GM12878 (cell line): ENCODE data around the gene RINL. TPM values are rescaled to one million over a fixed set of nuclear protein-coding genes. Genes with fewer than 3 reads are reported as not detected.

Source experiments
- ATAC-seq: fragments of 200-7000 bp; cut with Tn5 transposase; 3 replicates; pipeline ENCODE4 v1.9.1; 2020; ENCODE audit warnings: mild to moderate bottlenecking, moderate library complexity
- BruUV-seq: library from RNA; stranded (reverse); fragments of 400-500 nt; replicated peaks from 2 replicates; lab custom pipeline; 2021; lab: Mats Ljungman, UMichigan
- CTCF ChIA-PET: fragments of 300-600 bp; sonication (Branson Sonifier 250); formaldehyde crosslinking; extraction: SDS; loops from one replicate; lab custom pipeline; 2021; ENCODE audit warnings: inconsistent platforms; lab: Yijun Ruan, JAX
- POLR2A ChIA-PET: fragments of 350-600 bp; formaldehyde crosslinking; extraction: SDS; loops from one replicate; lab custom pipeline; 2021; ENCODE audit warnings: inconsistent platforms; lab: Charles Lee
- RAD21 ChIA-PET: fragments of 300-600 bp; sonication (Branson Sonifier 250); formaldehyde crosslinking; loops from one replicate; lab custom pipeline; 2023; ENCODE audit warnings: antibody characterized with exemption; ENCODE audit not compliant: unreplicated experiment; lab: Charles Lee
- SMC1A ChIA-PET: fragments of 300-600 bp; sonication (Branson Sonifier 250); formaldehyde crosslinking; loops from one replicate; lab custom pipeline; 2023; ENCODE audit not compliant: unreplicated experiment, uncharacterized antibody; lab: Charles Lee
- DNase-seq: peaks from one replicate; pipeline ENCODE4 v3.0.0-alpha.2; 2011; ENCODE audit warnings: low read depth, low spot score
- FAIRE-seq: peaks from 3 replicates; lab custom pipeline; 2011; peaks lifted over from hg19 to GRCh38; lab: Jason Lieb, UNC
- H2AFZ ChIP-seq: 2 replicates; pipeline ENCODE4 v1.6.0; 2011; ENCODE audit warnings: low read depth, low read length, control low read depth; ENCODE audit not compliant: control insufficient read depth
- H3K27ac ChIP-seq: 2 replicates; pipeline ENCODE4 v1.5.1; 2011; ENCODE audit warnings: control low read depth; ENCODE audit not compliant: control insufficient read depth, insufficient read depth
- H3K27me3 ChIP-seq, 2 experiments: replicated peaks in 1 of 2; 2 replicates each; pipeline versions ENCODE4 v1.6.0 to v1.6.1; 2011; ENCODE audit warnings: low read length in 1 of 2; ENCODE audit not compliant: control insufficient read depth in 2 of 2, insufficient read depth in 2 of 2
- H3K36me3 ChIP-seq, 2 experiments: 2 replicates each; pipeline ENCODE4 v1.5.1; 2011; ENCODE audit warnings: low read length in 1 of 2; ENCODE audit not compliant: control insufficient read depth in 2 of 2, insufficient read depth in 2 of 2
- H3K4me1 ChIP-seq: 2 replicates; pipeline ENCODE4 v1.6.1; 2011; ENCODE audit warnings: mild to moderate bottlenecking, low read length, moderate library complexity, mixed read lengths; ENCODE audit not compliant: control insufficient read depth, insufficient read depth
- H3K4me2 ChIP-seq: 2 replicates; pipeline ENCODE4 v1.6.0; 2011; ENCODE audit warnings: control low read depth; ENCODE audit not compliant: control insufficient read depth, insufficient read depth
- H3K4me3 ChIP-seq: fragments of 200-600 bp; sonication (generic); 2 replicates; pipeline ENCODE4 v1.5.1; 2016
- H3K79me2 ChIP-seq: 2 replicates; pipeline ENCODE4 v1.6.0; 2011; ENCODE audit warnings: low read length; ENCODE audit not compliant: control insufficient read depth, insufficient read depth
- H3K9ac ChIP-seq: 2 replicates; pipeline ENCODE4 v1.8.0; 2011; ENCODE audit warnings: low read length, control low read depth, mixed read lengths; ENCODE audit not compliant: control insufficient read depth, insufficient read depth
- H3K9me3 ChIP-seq: replicated peaks from 3 replicates; pipeline ENCODE4 v1.5.1; 2011; ENCODE audit warnings: mild to moderate bottlenecking, low read length; ENCODE audit not compliant: control insufficient read depth, insufficient read depth
- H4K20me1 ChIP-seq: 2 replicates; pipeline ENCODE4 v1.6.0; 2011; ENCODE audit not compliant: control insufficient read depth, insufficient read depth
- CBX3 ChIP-seq: fragments of 200-600 bp; sonication (generic); IDR thresholded peaks from 2 replicates; pipeline ENCODE4 v1.6.1; 2016; ENCODE audit warnings: low read depth, borderline replicate concordance
- EP300 ChIP-seq, 2 experiments: fragments of 150-350 bp in 1 of 2; IDR thresholded peaks; 2 replicates each; pipeline ENCODE4 v1.6.1; 2011 to 2012; ENCODE audit warnings: low read depth in 2 of 2, low read length in 2 of 2, borderline replicate concordance in 1 of 2, improper control_type of control experiment in 1 of 2, inconsistent platforms in 1 of 2; ENCODE audit not compliant: control insufficient read depth in 1 of 2
- IKZF2 ChIP-seq, 2 experiments: fragments of 450-650 bp; IDR thresholded peaks; 2 replicates each; pipeline ENCODE4 v1.6.1; 2017; ENCODE audit warnings: mild to moderate bottlenecking in 2 of 2, moderate library complexity in 2 of 2
- JUND ChIP-seq: IDR thresholded peaks from 2 replicates; pipeline ENCODE4 v1.6.1; 2012; ENCODE audit warnings: low read depth, mild to moderate bottlenecking, low read length, improper control_type of control experiment, moderate library complexity
- RBBP5 ChIP-seq: fragments of 200-600 bp; sonication (generic); conservative IDR thresholded peaks from 2 replicates; pipeline ENCODE4 v1.6.1; 2016
- SIN3A ChIP-seq: IDR thresholded peaks from 2 replicates; pipeline ENCODE4 v1.6.1; 2012; ENCODE audit warnings: low read depth, low read length, improper control_type of control experiment
- SMC3 ChIP-seq: IDR thresholded peaks from 2 replicates; pipeline ENCODE4 v1.6.1; 2011; ENCODE audit warnings: low read length, improper control_type of control experiment, borderline replicate concordance
- WRNIP1 ChIP-seq: IDR thresholded peaks from 2 replicates; pipeline ENCODE4 v1.6.1; 2011; ENCODE audit warnings: low read depth, low read length, improper control_type of control experiment, borderline replicate concordance
- YBX1 ChIP-seq: fragments of 450-650 bp; IDR thresholded peaks from 2 replicates; pipeline ENCODE4 v1.6.1; 2016; ENCODE audit warnings: antibody characterized with exemption
- WGBS: methylation state at CpG from one replicate; pipeline ENCODE4 v1.1.6; 2016; ENCODE audit warnings: low lambda C conversion rate; ENCODE audit not compliant: insufficient replicate concordance, insufficient coverage; ENCODE audit errors: missing lambda C conversion rate; 5-methylcytosine and 5-hydroxymethylcytosine counted together
- in situ Hi-C: fragments of 300-500 bp; cut with MboI; formaldehyde crosslinking; loops from 9 replicates; pipeline ENCODE4 v1.14.3; 2018; ENCODE audit warnings: mixed read lengths
- intact Hi-C: fragments of 100-400 bp; cut with micrococcal nuclease; formaldehyde crosslinking; loops from one replicate; pipeline ENCODE4 v1.14.2; 2022; ENCODE audit not compliant: unreplicated experiment
- polyA plus RNA-seq, 11 experiments: library from polyadenylated mRNA; depleted of rRNA in 4 of 11; unstranded in 6 of 11; stranded (reverse) in 5 of 11; fragments of >200 nt; fragmentation: Nextera tagmentation in 4 of 11; fragmentation: Illumina TruSeq in 1 of 11; extraction: Ambion mirVana in 4 of 11; extraction: Trizol in 1 of 11; gene quantifications; 1 replicate in 1 of 11; 2 replicates in 10 of 11; pipeline versions ENCODE4 v1.2.1 to v1.2.3, GENCODE V29; 2011 to 2016; ENCODE audit warnings: inconsistent platforms in 2 of 11, missing spikeins in 2 of 11, low read depth in 1 of 11
- total RNA-seq, 4 experiments: library from RNA; depleted of rRNA in 3 of 4; stranded (reverse); fragments of >200 nt in 3 of 4; fragmentation: Illumina TruSeq in 1 of 4; extraction: Trizol in 1 of 4; gene quantifications; 2 replicates each; pipeline versions ENCODE4 v1.2.1 to v1.2.3, GENCODE V29; 2013 to 2021
- TF ChIP-seq, protein P1 (sequence below): fragments of 450-650 bp; IDR thresholded peaks from 2 replicates; pipeline ENCODE4 v1.6.1; 2016; ENCODE audit warnings: mild to moderate bottlenecking

The RINL gene
- total and polyA plus RNA-seq, 10 of the 15 experiments (the other 5 are each of a cell fraction or from before 2014, with no cell fraction given) = 14.5 to 64.2 (median 47.6) TPM

DNA sequence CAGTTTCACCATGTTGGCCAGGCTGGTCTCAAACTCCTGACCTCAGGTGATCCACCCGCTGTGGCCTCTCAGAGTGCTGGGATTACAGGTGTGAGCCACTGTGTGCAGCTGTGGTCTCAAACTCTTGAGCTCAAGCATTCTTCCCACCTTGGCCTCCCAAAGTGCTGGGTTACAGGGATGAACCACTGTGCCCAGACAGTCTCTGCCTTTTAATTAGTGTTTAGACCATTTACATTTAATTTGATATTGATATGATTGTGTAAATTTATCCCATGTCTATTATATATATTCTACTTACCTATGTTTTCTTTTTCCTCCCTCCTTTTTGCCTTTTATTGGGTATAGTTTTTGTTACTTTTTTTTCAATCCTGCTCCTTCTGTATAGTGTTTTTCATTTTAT is 23.6 kb upstream of the RINL start:
- H3K9ac ChIP-seq = no peak overlapping the region
- POLR2A ChIA-PET = interaction anchor here (0.6 kb wide), 1 partner anchor 109 kb away, joined by 3 read pairs; no protein-coding TSS in a partner anchor
- SMC1A ChIA-PET = interaction anchor here (1.2 kb wide), 1 partner anchor 35 kb away, joined by 5 read pairs; no protein-coding TSS in a partner anchor
- no peaks in the 10 kb centered on the region for H4K20me1 ChIP-seq
- H3K27ac ChIP-seq = no peak overlapping the region
- peaks cover 5% of the 10 kb centered on the region for H3K4me1 ChIP-seq
- in situ Hi-C loops = no loop called here
- ATAC-seq (no peak), FAIRE-seq (no peak), DNase-seq (no peak)
- no peaks in the 10 kb centered on the region; the same call in 2 of the 3 replicates for H3K9me3 ChIP-seq
- CTCF ChIA-PET = interaction anchor here (2.0 to 3.7 kb wide), 4 partner anchors 14 to 499 kb away, joined by 5 to 50 read pairs (median 15); partner anchors contain the start of genes FAM98C, MRPS12 and SARS2
- no peak overlapping the region for H2AFZ ChIP-seq
- peaks cover 22% of the 10 kb centered on the region for H3K79me2 ChIP-seq
- intact Hi-C loops = no loop called here
- WGBS = 100% methylated on average over 1 of the region's 1 CpG
- peak overlapping the region; percentile 15; the same call in 1 of the 2 replicates for H3K4me2 ChIP-seq
- 0 out of 2 replicates have a peak overlapping the region, but pooled peaks have one; percentile 90 for H3K4me3 ChIP-seq
- BruUV-seq = no TSS peak
- peaks cover 7 to 8% of the 10 kb centered on the region in 2 experiments; a peak in 3 of 4 replicates for H3K36me3 ChIP-seq
- RAD21 ChIA-PET = interaction anchor here (1.8 to 2.4 kb wide), 2 partner anchors 28 to 498 kb away, joined by 7 to 20 read pairs; partner anchors contain the start of genes FAM98C, MRPS12 and SARS2
- no peaks in the 10 kb centered on the region for H3K27me3 ChIP-seq
- TF ChIP-seq CBX3 = no peak
- TF ChIP-seq, protein P1, sequence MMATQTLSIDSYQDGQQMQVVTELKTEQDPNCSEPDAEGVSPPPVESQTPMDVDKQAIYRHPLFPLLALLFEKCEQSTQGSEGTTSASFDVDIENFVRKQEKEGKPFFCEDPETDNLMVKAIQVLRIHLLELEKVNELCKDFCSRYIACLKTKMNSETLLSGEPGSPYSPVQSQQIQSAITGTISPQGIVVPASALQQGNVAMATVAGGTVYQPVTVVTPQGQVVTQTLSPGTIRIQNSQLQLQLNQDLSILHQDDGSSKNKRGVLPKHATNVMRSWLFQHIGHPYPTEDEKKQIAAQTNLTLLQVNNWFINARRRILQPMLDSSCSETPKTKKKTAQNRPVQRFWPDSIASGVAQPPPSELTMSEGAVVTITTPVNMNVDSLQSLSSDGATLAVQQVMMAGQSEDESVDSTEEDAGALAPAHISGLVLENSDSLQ = no peak
- TF ChIP-seq YBX1 = no peak
- TF ChIP-seq SIN3A = no peak
- TF ChIP-seq WRNIP1 = no peak
- TF ChIP-seq SMC3 = no peak
- TF ChIP-seq JUND = no peak
- TF ChIP-seq IKZF2 (IDR thresholded peaks at IDR 0.05) = no peak
- no peak for TF ChIP-seq EP300 (IDR thresholded peaks at IDR 0.05; ENCODE audit: borderline replicate concordance in 1 of 2, control insufficient read depth in 1 of 2, low read depth in 2 of 2, low read length in 2 of 2)
- TF ChIP-seq RBBP5 = no peak
- TF ChIP-seq, all 136 proteins: peak for 0
